ENCODE measurements around the gene SPINK9. TPM values are rescaled to one million over a fixed set of nuclear protein-coding genes. Genes with fewer than 3 reads are reported as not detected.

The SPINK9 gene
- total RNA-seq, 1 donor from 2014 or later: not detected

DNA sequence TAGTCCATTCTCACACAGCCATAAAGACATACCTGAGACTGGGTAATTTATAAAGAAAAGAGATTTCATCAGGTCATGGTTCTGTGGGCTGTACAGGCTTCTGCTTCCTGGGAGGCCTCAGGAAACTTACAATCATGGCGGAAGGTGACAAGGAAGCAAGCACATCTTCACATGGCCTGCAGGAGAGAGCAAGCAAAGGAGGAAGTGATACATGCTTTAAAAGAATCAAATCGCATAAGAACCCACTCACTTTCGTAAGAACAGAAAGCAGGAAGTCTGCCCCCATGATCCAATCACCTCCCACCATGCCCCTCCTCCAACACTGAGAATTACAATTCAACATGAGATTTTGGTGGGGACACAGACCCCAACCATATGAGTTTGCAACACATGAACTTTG is 43.3 kb downstream of the SPINK9 start:
- peaks cover 1% of the 10 kb centered on the region for H3K36me3 Mint-ChIP-seq
- Histone ChIP-seq H3K9me3 (ENCODE audit: low read depth) (no peaks in the 10 kb centered on the region), H2AFZ (replicated peaks) (no peak overlapping the region), H3K27ac (no peak overlapping the region), H3K9ac (no peak overlapping the region), H3K27me3 (no peaks in the 10 kb centered on the region), H3K4me1 (peaks cover 3% of the 10 kb centered on the region), H3K4me3 (no peak overlapping the region), H3K4me2 (no peak overlapping the region), H3F3A (ENCODE audit: low read depth) (no peaks in the 10 kb centered on the region), H3K79me2 (ENCODE audit: low read depth) (no peaks in the 10 kb centered on the region), H3K36me3 (no peaks in the 10 kb centered on the region), H4K20me1 (ENCODE audit: low read depth) (no peaks in the 10 kb centered on the region)
- no peak overlapping the region for H3K27ac Mint-ChIP-seq
- no peak overlapping the region for H3K4me3 Mint-ChIP-seq
- peaks cover 12% of the 10 kb centered on the region for H3K4me1 Mint-ChIP-seq
- H3K27me3 Mint-ChIP-seq (ENCODE audit: insufficient read depth, low read depth): no peaks in the 10 kb centered on the region
- no peaks in the 10 kb centered on the region for H3K9me3 Mint-ChIP-seq
- no peak for TF ChIP-seq EZH2 (IDR thresholded peaks at IDR 0.05)
- TF ChIP-seq, protein P1, sequence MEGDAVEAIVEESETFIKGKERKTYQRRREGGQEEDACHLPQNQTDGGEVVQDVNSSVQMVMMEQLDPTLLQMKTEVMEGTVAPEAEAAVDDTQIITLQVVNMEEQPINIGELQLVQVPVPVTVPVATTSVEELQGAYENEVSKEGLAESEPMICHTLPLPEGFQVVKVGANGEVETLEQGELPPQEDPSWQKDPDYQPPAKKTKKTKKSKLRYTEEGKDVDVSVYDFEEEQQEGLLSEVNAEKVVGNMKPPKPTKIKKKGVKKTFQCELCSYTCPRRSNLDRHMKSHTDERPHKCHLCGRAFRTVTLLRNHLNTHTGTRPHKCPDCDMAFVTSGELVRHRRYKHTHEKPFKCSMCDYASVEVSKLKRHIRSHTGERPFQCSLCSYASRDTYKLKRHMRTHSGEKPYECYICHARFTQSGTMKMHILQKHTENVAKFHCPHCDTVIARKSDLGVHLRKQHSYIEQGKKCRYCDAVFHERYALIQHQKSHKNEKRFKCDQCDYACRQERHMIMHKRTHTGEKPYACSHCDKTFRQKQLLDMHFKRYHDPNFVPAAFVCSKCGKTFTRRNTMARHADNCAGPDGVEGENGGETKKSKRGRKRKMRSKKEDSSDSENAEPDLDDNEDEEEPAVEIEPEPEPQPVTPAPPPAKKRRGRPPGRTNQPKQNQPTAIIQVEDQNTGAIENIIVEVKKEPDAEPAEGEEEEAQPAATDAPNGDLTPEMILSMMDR (IDR thresholded peaks at IDR 0.05): no peak
- TF ChIP-seq EZH2phosphoT487 (IDR thresholded peaks at IDR 0.05): no peak
- no peak for DNase-seq (ENCODE audit: low spot score)

DNA sequence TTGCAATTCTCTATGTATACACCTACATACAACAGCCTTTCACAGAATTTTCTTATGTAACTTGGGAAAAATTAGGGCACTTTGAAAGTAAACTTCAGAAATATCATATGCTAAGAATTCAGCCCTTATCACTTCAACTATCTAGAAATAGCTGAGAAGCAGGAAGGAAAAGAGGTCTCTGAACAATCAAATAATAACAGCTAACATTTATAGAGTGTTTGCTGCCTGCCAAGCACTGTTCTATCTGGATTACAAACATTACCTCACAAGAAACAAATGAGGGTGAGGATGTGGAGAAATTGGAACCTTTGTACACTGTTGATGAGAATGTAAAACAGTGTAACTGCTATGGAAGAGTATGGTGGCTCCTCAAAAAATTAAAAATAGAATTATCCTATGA is 44.0 kb downstream of the SPINK9 start:
- Histone ChIP-seq H4K20me1 (ENCODE audit: low read depth) (no peaks in the 10 kb centered on the region), H3K9me3 (ENCODE audit: low read depth) (no peaks in the 10 kb centered on the region)
- no peak overlapping the region for H3K27ac Mint-ChIP-seq

DNA sequence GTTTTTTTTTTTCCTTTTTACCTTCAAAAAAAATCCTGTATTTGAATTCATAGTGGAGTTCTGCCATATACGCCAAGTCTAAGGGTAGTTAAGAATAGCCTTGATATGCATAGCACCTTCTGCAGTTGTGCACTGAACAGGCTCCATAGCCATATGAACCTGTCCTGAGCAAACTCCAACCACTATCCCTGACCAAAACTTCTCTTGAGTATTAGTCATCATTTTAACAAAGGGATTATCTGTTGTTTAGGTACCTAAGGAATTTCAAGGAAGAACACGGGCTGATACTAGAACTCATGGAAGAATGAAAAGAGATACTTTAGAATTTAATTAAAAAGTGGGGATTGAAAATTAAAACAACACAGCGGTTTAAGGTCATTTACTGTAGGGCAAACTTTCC is 46.5 kb downstream of the SPINK9 start:
- Histone ChIP-seq H3K36me3 (no peaks in the 10 kb centered on the region), H3K4me1 (peaks cover 15% of the 10 kb centered on the region), H3K27ac (no peak overlapping the region), H3K9me3 (ENCODE audit: low read depth) (no peaks in the 10 kb centered on the region), H4K20me1 (ENCODE audit: low read depth) (peaks cover 9% of the 10 kb centered on the region), H2AFZ (replicated peaks) (no peak overlapping the region), H3K4me2 (no peak overlapping the region), H3K9ac (no peak overlapping the region), H3K4me3 (no peak overlapping the region), H3F3A (ENCODE audit: low read depth) (no peaks in the 10 kb centered on the region), H3K79me2 (ENCODE audit: low read depth) (peaks cover 31% of the 10 kb centered on the region), H3K27me3 (no peaks in the 10 kb centered on the region)
- TF ChIP-seq, protein P1 (IDR thresholded peaks at IDR 0.05): no peak
- TF ChIP-seq EZH2phosphoT487 (IDR thresholded peaks at IDR 0.05): no peak
- no peak for TF ChIP-seq EZH2 (IDR thresholded peaks at IDR 0.05)
- Mint-ChIP-seq H3K9me3 (no peaks in the 10 kb centered on the region), H3K36me3 (peaks cover 1% of the 10 kb centered on the region), H3K27me3 (ENCODE audit: insufficient read depth, low read depth) (no peaks in the 10 kb centered on the region), H3K4me3 (peak overlapping the region; percentile 27), H3K4me1 (peaks cover 27% of the 10 kb centered on the region), H3K27ac (no peak overlapping the region)
- no peak for DNase-seq (ENCODE audit: low spot score)

More for the DNA sequence above, 44.0 kb downstream of the SPINK9 start:
- Mint-ChIP-seq H3K27me3 (ENCODE audit: insufficient read depth, low read depth) (no peaks in the 10 kb centered on the region), H3K9me3 (no peaks in the 10 kb centered on the region), H3K4me1 (peaks cover 12% of the 10 kb centered on the region), H3K36me3 (peaks cover 1% of the 10 kb centered on the region), H3K4me3 (no peak overlapping the region)
- Histone ChIP-seq H3K36me3 (no peaks in the 10 kb centered on the region), H2AFZ (replicated peaks) (no peak overlapping the region), H3F3A (ENCODE audit: low read depth) (no peaks in the 10 kb centered on the region), H3K4me1 (peaks cover 4% of the 10 kb centered on the region), H3K79me2 (ENCODE audit: low read depth) (peaks cover 5% of the 10 kb centered on the region), H3K4me2 (no peak overlapping the region), H3K27ac (no peak overlapping the region), H3K9ac (no peak overlapping the region), H3K27me3 (no peaks in the 10 kb centered on the region), H3K4me3 (no peak overlapping the region)
- TF ChIP-seq, protein P1 (IDR thresholded peaks at IDR 0.05): no peak
- TF ChIP-seq EZH2 (IDR thresholded peaks at IDR 0.05) (no peak), EZH2phosphoT487 (IDR thresholded peaks at IDR 0.05) (no peak)
- DNase-seq (ENCODE audit: low spot score): no peak

All from neural progenitor cell (in vitro differentiated cells).